ENCODE results near the gene TKTL1. TPM values are rescaled to one million over a fixed set of nuclear protein-coding genes. Genes with fewer than 3 reads are reported as not detected.
A peak's percentile ranks its signal among the peaks of the same experiment; 100 is the strongest.

The TKTL1 gene
- total RNA-seq, 1 donor from 2014 or later, result not detected

DNA sequence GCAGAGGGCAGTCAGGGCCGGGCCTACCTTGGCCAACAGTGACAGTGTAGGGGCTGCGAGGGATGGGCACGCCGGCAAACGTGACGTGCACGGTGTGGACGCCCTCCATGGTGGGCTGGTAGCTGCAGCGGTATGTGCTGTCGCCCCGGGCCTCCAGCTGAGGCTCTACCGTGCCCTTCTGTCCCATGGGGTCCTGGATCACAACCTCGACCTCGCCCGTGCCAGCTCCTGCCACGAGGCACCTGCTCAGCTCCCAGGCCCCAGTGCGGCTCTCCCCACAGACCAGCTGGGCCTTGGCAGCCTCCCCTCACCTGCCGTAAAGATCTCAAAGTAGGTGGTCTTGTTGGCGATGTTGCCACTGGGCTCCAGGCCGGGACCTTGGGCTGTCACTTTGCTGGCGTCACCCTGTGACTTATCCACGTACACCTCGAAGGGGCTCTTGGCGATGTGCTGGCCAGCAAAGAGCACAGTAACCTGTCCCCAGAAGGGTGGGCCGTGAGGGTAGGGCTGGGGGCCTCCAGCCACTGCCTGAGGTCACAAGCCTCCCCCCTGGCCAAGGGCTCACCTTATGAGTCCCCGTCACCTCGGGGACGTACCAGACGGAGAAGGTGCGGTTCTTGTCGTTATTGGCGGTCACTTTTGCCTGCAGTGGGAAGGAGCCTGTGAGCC lies 70.5 kb downstream of the TKTL1 start:
- Mint-ChIP-seq H3K27me3 (ENCODE audit: unreplicated experiment) (peaks cover 3% of the 10 kb centered on the region), H3K9me3 (ENCODE audit: unreplicated experiment) (peaks cover 9% of the 10 kb centered on the region), H3K27ac (ENCODE audit: unreplicated experiment) (no peak overlapping the region), H3K36me3 (ENCODE audit: unreplicated experiment) (no peaks in the 10 kb centered on the region), H3K4me3 (ENCODE audit: unreplicated experiment) (no peak overlapping the region), H3K4me1 (ENCODE audit: low read depth, unreplicated experiment) (peaks cover 2% of the 10 kb centered on the region)
- TF ChIP-seq, protein P1, sequence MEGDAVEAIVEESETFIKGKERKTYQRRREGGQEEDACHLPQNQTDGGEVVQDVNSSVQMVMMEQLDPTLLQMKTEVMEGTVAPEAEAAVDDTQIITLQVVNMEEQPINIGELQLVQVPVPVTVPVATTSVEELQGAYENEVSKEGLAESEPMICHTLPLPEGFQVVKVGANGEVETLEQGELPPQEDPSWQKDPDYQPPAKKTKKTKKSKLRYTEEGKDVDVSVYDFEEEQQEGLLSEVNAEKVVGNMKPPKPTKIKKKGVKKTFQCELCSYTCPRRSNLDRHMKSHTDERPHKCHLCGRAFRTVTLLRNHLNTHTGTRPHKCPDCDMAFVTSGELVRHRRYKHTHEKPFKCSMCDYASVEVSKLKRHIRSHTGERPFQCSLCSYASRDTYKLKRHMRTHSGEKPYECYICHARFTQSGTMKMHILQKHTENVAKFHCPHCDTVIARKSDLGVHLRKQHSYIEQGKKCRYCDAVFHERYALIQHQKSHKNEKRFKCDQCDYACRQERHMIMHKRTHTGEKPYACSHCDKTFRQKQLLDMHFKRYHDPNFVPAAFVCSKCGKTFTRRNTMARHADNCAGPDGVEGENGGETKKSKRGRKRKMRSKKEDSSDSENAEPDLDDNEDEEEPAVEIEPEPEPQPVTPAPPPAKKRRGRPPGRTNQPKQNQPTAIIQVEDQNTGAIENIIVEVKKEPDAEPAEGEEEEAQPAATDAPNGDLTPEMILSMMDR (IDR thresholded peaks at IDR 0.05; ENCODE audit: partially characterized antibody, unreplicated experiment), result no peak
- DNase-seq, result no peak

DNA sequence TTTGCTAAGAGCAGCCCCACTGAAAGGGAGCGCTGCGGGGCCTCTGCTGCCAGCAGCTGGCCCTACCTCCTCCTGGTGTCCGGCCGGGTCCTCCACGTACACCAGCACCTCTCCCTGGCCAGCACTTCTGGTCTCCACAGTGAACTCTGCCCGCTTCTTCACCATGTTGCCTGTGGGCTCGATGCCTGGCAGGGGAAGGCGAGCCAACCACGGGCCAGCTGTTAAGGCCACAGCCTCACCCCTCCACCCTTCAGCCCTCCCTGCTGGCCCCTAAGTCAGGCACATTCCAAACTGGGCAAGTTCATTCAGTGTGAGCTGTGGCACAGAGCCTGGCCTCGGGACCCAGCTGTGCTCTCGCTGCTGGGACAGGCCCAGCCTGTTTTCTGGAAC lies 71.1 kb downstream of the TKTL1 start:
- no peak overlapping the region for H3K27ac Mint-ChIP-seq (ENCODE audit: unreplicated experiment)
- DNase-seq, result no peak
- H3K27me3 Mint-ChIP-seq (ENCODE audit: unreplicated experiment), result peaks cover 3% of the 10 kb centered on the region
- H3K36me3 Mint-ChIP-seq (ENCODE audit: unreplicated experiment), result no peaks in the 10 kb centered on the region
- H3K9me3 Mint-ChIP-seq (ENCODE audit: unreplicated experiment), result peaks cover 9% of the 10 kb centered on the region
- H3K4me1 Mint-ChIP-seq (ENCODE audit: low read depth, unreplicated experiment), result peaks cover 2% of the 10 kb centered on the region
- no peak overlapping the region for H3K4me3 Mint-ChIP-seq (ENCODE audit: unreplicated experiment)
- TF ChIP-seq, protein P1 (IDR thresholded peaks at IDR 0.05; ENCODE audit: partially characterized antibody, unreplicated experiment), result no peak

DNA sequence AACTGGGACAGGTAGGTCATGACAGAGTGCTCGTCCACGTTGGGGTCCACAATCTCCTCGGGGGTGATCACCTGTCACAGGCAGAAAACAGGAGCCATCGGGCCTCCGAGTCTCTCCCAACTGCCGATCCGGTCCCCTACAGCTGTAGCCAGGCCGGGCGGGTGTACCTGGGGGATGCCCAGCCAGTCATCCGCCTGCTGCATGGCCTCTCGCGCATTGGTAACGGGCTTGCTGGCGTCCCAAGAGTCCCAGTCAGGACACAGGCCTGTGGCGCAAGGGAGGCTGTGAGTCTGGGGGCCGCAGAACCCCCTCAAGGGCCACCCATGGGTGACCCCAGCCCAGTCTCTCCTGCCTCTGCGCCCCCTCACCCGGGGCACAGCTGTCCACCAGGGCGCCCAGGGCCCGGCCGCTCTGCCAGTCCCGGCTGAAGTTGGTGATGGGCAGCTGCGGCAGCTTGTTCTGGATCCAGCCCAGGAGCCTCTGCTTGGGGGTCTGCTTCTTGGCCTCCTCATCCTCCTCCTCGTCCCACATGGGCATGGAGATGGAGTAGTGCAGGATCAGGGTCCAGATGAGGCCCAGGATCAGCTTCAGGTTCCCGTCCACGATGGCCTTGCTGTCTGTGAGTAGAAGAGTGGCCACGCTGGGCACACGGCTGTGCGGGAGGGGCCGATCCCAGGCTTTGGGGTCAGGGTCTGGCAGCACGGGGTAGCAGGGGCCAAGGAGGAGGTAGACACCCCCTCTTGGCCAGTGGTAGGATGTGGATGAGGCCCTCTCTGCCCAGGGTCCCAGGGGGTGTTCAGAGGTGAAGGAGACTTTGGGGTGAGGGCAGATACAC lies 72.1 kb downstream of the TKTL1 start:
- Mint-ChIP-seq H3K36me3 (ENCODE audit: unreplicated experiment) (no peaks in the 10 kb centered on the region), H3K9me3 (ENCODE audit: unreplicated experiment) (peaks cover 9% of the 10 kb centered on the region), H3K4me1 (ENCODE audit: low read depth, unreplicated experiment) (peaks cover 2% of the 10 kb centered on the region), H3K27ac (ENCODE audit: unreplicated experiment) (no peak overlapping the region), H3K4me3 (ENCODE audit: unreplicated experiment) (peak overlapping the region; percentile 55), H3K27me3 (ENCODE audit: unreplicated experiment) (peaks cover 6% of the 10 kb centered on the region)
- DNase-seq, result no peak
- TF ChIP-seq, protein P1 (IDR thresholded peaks at IDR 0.05; ENCODE audit: partially characterized antibody, unreplicated experiment), result no peak

DNA sequence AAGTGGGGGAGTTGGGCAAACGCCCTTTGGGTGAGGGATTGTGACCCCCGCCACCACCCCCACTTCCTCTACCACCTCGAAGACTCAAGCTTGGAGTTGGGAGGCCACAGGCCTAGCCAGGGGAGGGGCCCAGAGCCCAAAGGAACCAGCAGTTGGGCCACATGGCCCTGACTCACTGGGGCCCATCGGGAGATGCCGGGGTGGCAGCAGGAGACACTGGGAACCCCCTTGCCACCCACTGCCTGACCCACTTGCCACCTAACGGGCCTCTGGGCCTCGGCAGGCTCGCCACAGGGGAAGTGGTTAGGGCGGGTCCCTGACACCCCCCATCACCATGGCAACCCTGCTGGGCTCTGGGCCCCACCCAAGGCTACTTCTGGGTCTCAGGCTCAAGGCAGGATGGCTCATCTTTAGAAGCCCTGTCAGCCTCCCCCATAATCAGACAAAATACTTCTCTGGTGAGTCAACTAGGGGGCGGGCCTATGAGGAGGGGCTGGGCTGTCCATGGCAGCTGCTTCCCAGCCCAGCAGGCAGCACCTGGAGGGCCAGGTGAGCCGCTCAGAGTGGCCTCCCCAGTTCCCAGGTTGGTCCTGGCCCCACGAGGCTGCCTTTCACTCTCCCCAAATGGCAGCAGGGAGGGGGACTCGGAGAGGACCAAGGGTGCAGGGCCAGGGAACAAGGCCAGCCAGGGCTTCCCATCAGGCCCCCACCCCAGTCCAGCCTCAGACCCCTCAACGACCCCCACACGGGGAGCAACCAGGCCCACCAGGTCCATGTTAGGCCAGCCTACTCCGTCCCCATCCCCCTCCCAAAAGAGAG lies 73.2 kb downstream of the TKTL1 start:
- no peaks in the 10 kb centered on the region for H3K36me3 Mint-ChIP-seq (ENCODE audit: unreplicated experiment)
- H3K27me3 Mint-ChIP-seq (ENCODE audit: unreplicated experiment), result peaks cover 5% of the 10 kb centered on the region
- peaks cover 6% of the 10 kb centered on the region for H3K9me3 Mint-ChIP-seq (ENCODE audit: unreplicated experiment)
- no peak overlapping the region for H3K27ac Mint-ChIP-seq (ENCODE audit: unreplicated experiment)
- peak overlapping the region; percentile 55 for H3K4me3 Mint-ChIP-seq (ENCODE audit: unreplicated experiment)
- DNase-seq, result peak; percentile 24
- TF ChIP-seq, protein P1 (IDR thresholded peaks at IDR 0.05; ENCODE audit: partially characterized antibody, unreplicated experiment), result no peak
- H3K4me1 Mint-ChIP-seq (ENCODE audit: low read depth, unreplicated experiment), result no peaks in the 10 kb centered on the region
